Measurements from ENCODE around the gene BCOR. TPM values are rescaled to one million over a fixed set of nuclear protein-coding genes. Genes with fewer than 3 reads are reported as not detected.

The BCOR gene
- total RNA-seq, 2 experiments from 2014 or later, result 26.1 to 26.3 TPM

DNA sequence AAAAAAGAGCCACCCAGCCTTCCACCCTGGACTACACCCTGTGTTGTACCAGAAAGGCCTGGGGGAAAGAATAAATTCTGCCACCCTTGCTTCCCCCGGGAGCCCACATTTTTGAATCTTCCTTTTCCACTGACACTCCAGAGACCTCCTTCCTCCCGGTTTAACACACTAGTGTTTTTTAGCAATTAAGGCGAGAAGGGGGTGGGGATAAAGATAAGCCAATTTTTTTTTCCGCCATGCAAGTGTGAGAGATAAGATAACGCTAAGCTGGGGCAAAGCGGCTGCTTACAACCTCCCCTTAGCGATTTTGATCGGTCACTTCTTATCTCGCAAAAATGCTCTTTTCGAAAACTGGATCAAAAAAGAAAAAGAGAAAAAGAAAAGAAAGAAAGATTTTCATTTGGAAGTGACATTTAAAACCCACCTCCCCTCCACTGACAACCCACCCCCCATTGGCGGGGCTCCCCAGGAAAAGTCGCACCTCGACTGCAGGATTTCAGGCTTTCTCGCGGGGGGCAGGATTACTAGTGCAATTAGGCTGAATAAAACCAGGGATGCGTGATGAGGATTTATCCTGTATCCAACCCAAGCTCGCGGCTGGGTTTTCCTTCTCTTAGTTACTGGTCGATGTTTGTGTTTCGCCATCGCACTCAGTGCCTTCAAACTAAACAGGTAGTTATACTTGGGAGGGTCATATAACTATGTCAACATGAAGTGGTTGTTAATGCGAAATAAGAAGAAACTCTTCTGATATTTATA, 6.0 kb upstream of the BCOR start:
- Histone ChIP-seq H3K36me3 (ENCODE audit: insufficient read depth, low read length) (no peaks in the 10 kb centered on the region), H3K27me3 (ENCODE audit: control insufficient read depth in 1 of 2, insufficient read depth in 2 of 2, low read length in 2 of 2) (peaks cover 0 to 5% of the 10 kb centered on the region in 2 experiments), H3K4me1 (ENCODE audit: insufficient read depth, low read length) (peaks cover 45% of the 10 kb centered on the region), H3K27ac (ENCODE audit: low read depth in 1 of 2, low read length in 2 of 2) (no peak overlapping the region), H3K4me3 (ENCODE audit: low read length) (no peak overlapping the region), H3K9me3 (ENCODE audit: control insufficient read depth in 1 of 2, insufficient read depth in 1 of 2, low read length in 2 of 2) (no peaks in the 10 kb centered on the region)
- TF ChIP-seq, protein P1, sequence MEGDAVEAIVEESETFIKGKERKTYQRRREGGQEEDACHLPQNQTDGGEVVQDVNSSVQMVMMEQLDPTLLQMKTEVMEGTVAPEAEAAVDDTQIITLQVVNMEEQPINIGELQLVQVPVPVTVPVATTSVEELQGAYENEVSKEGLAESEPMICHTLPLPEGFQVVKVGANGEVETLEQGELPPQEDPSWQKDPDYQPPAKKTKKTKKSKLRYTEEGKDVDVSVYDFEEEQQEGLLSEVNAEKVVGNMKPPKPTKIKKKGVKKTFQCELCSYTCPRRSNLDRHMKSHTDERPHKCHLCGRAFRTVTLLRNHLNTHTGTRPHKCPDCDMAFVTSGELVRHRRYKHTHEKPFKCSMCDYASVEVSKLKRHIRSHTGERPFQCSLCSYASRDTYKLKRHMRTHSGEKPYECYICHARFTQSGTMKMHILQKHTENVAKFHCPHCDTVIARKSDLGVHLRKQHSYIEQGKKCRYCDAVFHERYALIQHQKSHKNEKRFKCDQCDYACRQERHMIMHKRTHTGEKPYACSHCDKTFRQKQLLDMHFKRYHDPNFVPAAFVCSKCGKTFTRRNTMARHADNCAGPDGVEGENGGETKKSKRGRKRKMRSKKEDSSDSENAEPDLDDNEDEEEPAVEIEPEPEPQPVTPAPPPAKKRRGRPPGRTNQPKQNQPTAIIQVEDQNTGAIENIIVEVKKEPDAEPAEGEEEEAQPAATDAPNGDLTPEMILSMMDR (IDR thresholded peaks at IDR 0.05), result no peak
- H3K4me3 Mint-ChIP-seq, result peak overlapping the region; percentile 34
- no peaks in the 10 kb centered on the region for H3K36me3 Mint-ChIP-seq (ENCODE audit: low read depth)
- peaks cover 11% of the 10 kb centered on the region for H3K4me1 Mint-ChIP-seq (ENCODE audit: low read depth)
- intact Hi-C loops (cut with DNase I, micrococcal nuclease), result no loop called here
- no peaks in the 10 kb centered on the region for H3K9me3 Mint-ChIP-seq
- ChIA-PET CTCF (no interaction called here), POLR2A (interaction anchor here (1.6 to 4.9 kb wide), 5 partner anchors 6 to 91 kb away, joined by 5 to 63 read pairs (median 8); partner anchors contain the start of gene BCOR)
- no peaks in the 10 kb centered on the region for H3K27me3 Mint-ChIP-seq
- ATAC-seq (ENCODE audit: poor library complexity) (no peak), DNase-seq (no peak)
- H3K27ac Mint-ChIP-seq, result no peak overlapping the region

DNA sequence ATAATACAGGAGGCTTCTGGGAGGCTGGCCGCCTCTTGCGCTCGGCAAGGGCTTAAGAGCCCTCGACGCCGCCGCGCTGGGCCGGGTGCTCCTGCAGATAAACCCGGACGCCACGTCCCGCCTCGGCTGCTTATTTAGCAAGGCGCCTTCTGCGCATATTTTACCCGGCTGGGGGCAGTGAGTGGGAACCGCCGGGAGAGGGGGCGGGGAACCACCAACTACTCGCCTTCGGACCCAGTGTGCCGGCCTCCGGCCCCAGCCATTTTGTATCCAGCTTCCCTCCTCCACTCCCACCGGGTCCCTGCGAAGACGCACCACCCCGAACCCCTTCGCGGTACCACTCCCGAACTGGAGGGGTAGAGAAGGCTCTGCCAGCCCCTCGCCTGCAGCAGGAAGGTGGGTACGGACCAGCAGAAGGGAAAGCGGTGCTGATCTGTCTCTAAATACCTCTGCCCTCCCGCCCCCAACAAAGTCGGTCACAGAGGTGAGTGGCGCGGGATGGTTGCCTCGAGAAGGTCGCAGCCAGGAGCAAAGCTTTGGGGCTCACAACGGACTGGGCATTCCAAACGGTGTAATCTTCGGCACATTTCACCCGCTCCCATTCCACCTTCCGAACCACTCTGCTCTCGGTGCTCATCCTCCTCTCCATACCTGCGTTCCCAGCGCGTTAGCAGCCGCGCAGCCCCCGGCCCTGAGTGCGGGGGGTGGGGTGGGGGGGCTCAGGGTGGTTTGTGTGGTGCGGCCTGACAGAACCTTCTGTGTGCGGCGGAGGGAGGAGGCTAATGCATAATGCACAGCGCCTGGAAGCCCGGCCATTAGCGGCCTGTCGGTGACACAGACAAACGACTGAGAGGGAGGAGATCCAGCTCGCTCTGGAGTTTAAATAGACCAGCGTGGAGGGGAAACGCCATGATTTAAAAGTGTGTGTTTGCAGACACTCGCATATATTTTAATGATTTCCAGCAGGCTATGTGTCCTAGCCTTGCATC, 4.9 kb upstream of the BCOR start:
- intact Hi-C loops (cut with DNase I, micrococcal nuclease), result no loop called here
- H3K9me3 Mint-ChIP-seq, result no peaks in the 10 kb centered on the region

DNA sequence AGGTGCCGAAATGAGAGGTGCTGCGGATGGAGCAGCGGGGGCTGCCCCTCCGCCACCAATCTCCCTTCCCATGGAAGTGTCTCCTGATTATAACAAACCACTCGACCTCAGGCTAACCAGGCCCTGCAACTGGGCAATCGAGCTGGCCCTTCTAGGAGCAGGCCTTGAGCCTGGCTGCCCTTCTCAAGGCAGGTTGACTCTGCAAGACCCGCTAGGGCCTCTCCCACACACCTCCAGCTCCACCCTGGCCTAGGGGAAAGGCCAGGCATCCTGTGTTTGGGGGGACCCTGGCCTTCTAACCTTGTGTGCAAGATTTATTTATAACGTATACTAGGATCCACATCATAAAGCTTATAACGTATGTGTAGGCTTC, 3.7 kb upstream of the BCOR start:
- ATAC-seq (ENCODE audit: poor library complexity) (no peak), DNase-seq (no peak)
- Histone ChIP-seq H3K4me1 (ENCODE audit: insufficient read depth, low read length) (peaks cover 27% of the 10 kb centered on the region), H3K27me3 (ENCODE audit: control insufficient read depth in 1 of 2, insufficient read depth in 2 of 2, low read length in 2 of 2) (peaks cover 0 to 5% of the 10 kb centered on the region in 2 experiments), H3K27ac (ENCODE audit: low read depth in 1 of 2, low read length in 2 of 2) (no peak overlapping the region), H3K36me3 (ENCODE audit: insufficient read depth, low read length) (no peaks in the 10 kb centered on the region), H3K9me3 (ENCODE audit: control insufficient read depth in 1 of 2, insufficient read depth in 1 of 2, low read length in 2 of 2) (no peaks in the 10 kb centered on the region), H3K4me3 (ENCODE audit: low read length) (no peak overlapping the region)
- ChIA-PET CTCF (no interaction called here), POLR2A (interaction anchor here (0.7 to 0.8 kb wide), 2 partner anchors 13 to 71 kb away, joined by 3 read pairs; no protein-coding TSS in a partner anchor)
- Mint-ChIP-seq H3K36me3 (ENCODE audit: low read depth) (no peaks in the 10 kb centered on the region), H3K27ac (no peak overlapping the region), H3K27me3 (no peaks in the 10 kb centered on the region), H3K9me3 (no peaks in the 10 kb centered on the region), H3K4me3 (peak overlapping the region; percentile 42), H3K4me1 (ENCODE audit: low read depth) (peaks cover 7% of the 10 kb centered on the region)
- TF ChIP-seq, protein P1 (IDR thresholded peaks at IDR 0.05), result no peak
- intact Hi-C loops (cut with DNase I, micrococcal nuclease), result no loop called here

More for the DNA sequence above, 4.9 kb upstream of the BCOR start:
- Mint-ChIP-seq H3K4me3 (no peak overlapping the region), H3K27me3 (no peaks in the 10 kb centered on the region), H3K27ac (no peak overlapping the region), H3K36me3 (ENCODE audit: low read depth) (no peaks in the 10 kb centered on the region), H3K4me1 (ENCODE audit: low read depth) (peaks cover 8% of the 10 kb centered on the region)
- TF ChIP-seq, protein P1 (IDR thresholded peaks at IDR 0.05), result no peak
- H3K27me3 ChIP-seq (ENCODE audit: control insufficient read depth in 1 of 2, insufficient read depth in 2 of 2, low read length in 2 of 2), result peaks cover 0 to 5% of the 10 kb centered on the region in 2 experiments
- H3K4me1 ChIP-seq (ENCODE audit: insufficient read depth, low read length), result peaks cover 38% of the 10 kb centered on the region
- H3K4me3 ChIP-seq (ENCODE audit: low read length), result no peak overlapping the region
- H3K36me3 ChIP-seq (ENCODE audit: insufficient read depth, low read length), result no peaks in the 10 kb centered on the region
- ChIA-PET POLR2A (no interaction called here), CTCF (no interaction called here)
- no peak overlapping the region for H3K27ac ChIP-seq (ENCODE audit: low read depth in 1 of 2, low read length in 2 of 2)
- ATAC-seq (ENCODE audit: poor library complexity), result no peak
- no peaks in the 10 kb centered on the region for H3K9me3 ChIP-seq (ENCODE audit: control insufficient read depth in 1 of 2, insufficient read depth in 1 of 2, low read length in 2 of 2)
- no peak for DNase-seq
